Adipose tissue (tissue), 3 donors: ENCODE data around the gene GLB1L3. TPM values are rescaled to one million over a fixed set of nuclear protein-coding genes. Genes with fewer than 3 reads are reported as not detected.
"Not testable (repeated sequence)": the region's sequence is repeated elsewhere in the genome, so short reads cannot be mapped to it uniquely, and the experiment has no call there.

ENCODE experiments used
- H3K27ac ChIP-seq: one replicate; pipeline ENCODE4 v1.5.1; 2013; ENCODE audit warnings: low read depth, low read length
- WGBS, 3 donors: extraction: QIAGEN DNeasy Blood & Tissue Kit; methylation state at CpG; one replicate each; pipeline ENCODE4 v1.1.7; 2013; 5-methylcytosine and 5-hydroxymethylcytosine counted together
- polyA plus RNA-seq, 3 donors: library from polyadenylated mRNA; stranded (reverse); fragments of 200-250 nt; gene quantifications; one replicate each; pipeline ENCODE4 v1.2.3, GENCODE V29; 2013
- donor health status: healthy with polysubstance abuse.
- donor health status: Bipolar disorder and iron deficiency.
- donor health status: healthy.

GLB1L3 gene
- polyA plus RNA-seq, 3 donors: 0.03 TPM; not detected in 2

GRCh38 chr11:134333946-134334345 lies 57.8 kb downstream of the GLB1L3 start:
- WGBS, 3 donors: 68 to 78% (median 72%) methylated on average over 3 of the region's 3 CpGs
- no peak overlapping the region for H3K27ac ChIP-seq

GRCh38 chr11:134334796-134335571 lies 58.8 kb downstream of the GLB1L3 start:
- no peak overlapping the region for H3K27ac ChIP-seq
- WGBS, 3 donors: 92 to 94% (median 93%) methylated on average over 10 of the region's 10 CpGs

- WGBS, 3 donors: 95 to 97% (median 96%) methylated on average over 4 of the region's 4 CpGs
- H3K27ac ChIP-seq: no peak overlapping the region
Observed at GRCh38 chr11:134337051-134337450, 60.9 kb downstream of the GLB1L3 start.

- H3K27ac ChIP-seq: no peak overlapping the region
- 90 to 95% (median 92%) methylated on average over 15 of the region's 15 CpGs for WGBS, 3 donors
Observed at GRCh38 chr11:134338068-134338467, 61.9 kb downstream of the GLB1L3 start.

- 91 to 94% (median 93%) methylated on average over 7 of the region's 7 CpGs for WGBS, 3 donors
- no peak overlapping the region for H3K27ac ChIP-seq
Observed at GRCh38 chr11:134338654-134339053, 62.5 kb downstream of the GLB1L3 start.

GRCh38 chr11:134339756-134340155 lies 63.6 kb downstream of the GLB1L3 start:
- H3K27ac ChIP-seq: no peak overlapping the region
- WGBS, 3 donors: 77 to 93% (median 85%) methylated on average over 4 of the region's 4 CpGs

- WGBS, 3 donors: 71 to 83% (median 74%) methylated on average over 11 of the region's 11 CpGs
- H3K27ac ChIP-seq: no peak overlapping the region
Observed at GRCh38 chr11:134340354-134340964, 64.3 kb downstream of the GLB1L3 start.

- WGBS, 3 donors: 89 to 96% (median 89%) methylated on average over 61 to 68 of the region's 68 CpGs
- H3K27ac ChIP-seq: no peak overlapping the region
Observed at GRCh38 chr11:134341805-134342571, 65.8 kb downstream of the GLB1L3 start.

- WGBS, 3 donors: 89 to 94% (median 93%) methylated on average over 30 of the region's 30 CpGs
- H3K27ac ChIP-seq: no peak overlapping the region
Observed at GRCh38 chr11:134342572-134343340, 66.6 kb downstream of the GLB1L3 start.

GRCh38 chr11:134343646-134344045 lies 67.5 kb downstream of the GLB1L3 start:
- 78 to 85% (median 83%) methylated on average over 15 of the region's 15 CpGs for WGBS, 3 donors
- no peak overlapping the region for H3K27ac ChIP-seq

GRCh38 chr11:134344497-134345236 lies 68.5 kb downstream of the GLB1L3 start:
- H3K27ac ChIP-seq: not testable (repeated sequence)
- WGBS, 3 donors: 83 to 87% (median 84%) methylated on average over 26 to 27 of the region's 28 CpGs

GRCh38 chr11:134345237-134345550 lies 69.0 kb downstream of the GLB1L3 start:
- 74 to 85% (median 79%) methylated on average over 4 of the region's 4 CpGs for WGBS, 3 donors
- no peak overlapping the region for H3K27ac ChIP-seq

GRCh38 chr11:134346101-134346975 lies 70.2 kb downstream of the GLB1L3 start:
- WGBS, 3 donors: 82 to 85% (median 83%) methylated on average over 22 of the region's 22 CpGs

GRCh38 chr11:134346976-134347350 lies 70.8 kb downstream of the GLB1L3 start:
- no peak overlapping the region for H3K27ac ChIP-seq
- WGBS, 3 donors: 75 to 86% (median 77%) methylated on average over 5 of the region's 5 CpGs

More at GRCh38 chr11:134346101-134346975, 70.2 kb downstream of the GLB1L3 start:
- no peak overlapping the region for H3K27ac ChIP-seq

GRCh38 chr11:134347441-134347840 lies 71.3 kb downstream of the GLB1L3 start:
- no peak overlapping the region for H3K27ac ChIP-seq
- WGBS, 3 donors: 82 to 91% (median 87%) methylated on average over 10 of the region's 10 CpGs

GRCh38 chr11:134349109-134349801 lies 73.1 kb downstream of the GLB1L3 start:
- 58 to 65% (median 61%) methylated on average over 6 of the region's 6 CpGs for WGBS, 3 donors
- H3K27ac ChIP-seq: no peak overlapping the region
